Neural progenitor cell (in vitro differentiated cells): Measurements from ENCODE around the gene LTN1. TPM values are rescaled to one million over a fixed set of nuclear protein-coding genes. Genes with fewer than 3 reads are reported as not detected.

Source experiments
- DNase-seq: peaks from one replicate; pipeline ENCODE4 v3.0.0-alpha.2; 2016; ENCODE audit warnings: low spot score
- H2AFZ ChIP-seq: fragments of 200-600 bp; sonication (generic); replicated peaks from 2 replicates; pipeline ENCODE4 v1.6.1; 2016; ENCODE audit warnings: antibody characterized with exemption
- H3F3A ChIP-seq: fragments of 200-600 bp; sonication (generic); 2 replicates; pipeline ENCODE4 v1.6.1; 2016; ENCODE audit warnings: antibody characterized with exemption, low read depth
- H3K27ac ChIP-seq: fragments of 200-600 bp; sonication (generic); 2 replicates; pipeline ENCODE4 v1.5.1; 2016; ENCODE audit warnings: mild to moderate bottlenecking
- H3K27me3 ChIP-seq: fragments of 200-600 bp; sonication (generic); 2 replicates; pipeline ENCODE4 v1.6.1; 2016; ENCODE audit warnings: mild to moderate bottlenecking, moderate library complexity
- H3K36me3 ChIP-seq: fragments of 200-600 bp; sonication (generic); 2 replicates; pipeline ENCODE4 v1.5.1; 2016
- H3K4me1 ChIP-seq: fragments of 200-600 bp; sonication (generic); 2 replicates; pipeline ENCODE4 v1.6.1; 2016; ENCODE audit warnings: mixed run types
- H3K4me2 ChIP-seq: fragments of 200-600 bp; sonication (generic); 2 replicates; pipeline ENCODE4 v1.6.1; 2016
- H3K4me3 ChIP-seq: fragments of 200-600 bp; sonication (generic); 2 replicates; pipeline ENCODE4 v1.5.1; 2016
- H3K79me2 ChIP-seq: fragments of 200-600 bp; sonication (generic); 2 replicates; pipeline ENCODE4 v1.6.1; 2016; ENCODE audit warnings: low read depth
- H3K9ac ChIP-seq: fragments of 200-600 bp; sonication (generic); 2 replicates; pipeline ENCODE4 v1.6.1; 2016
- H3K9me3 ChIP-seq: fragments of 200-600 bp; sonication (generic); 2 replicates; pipeline ENCODE4 v1.5.1; 2016; ENCODE audit warnings: low read depth
- H4K20me1 ChIP-seq: fragments of 200-600 bp; sonication (generic); 2 replicates; pipeline ENCODE4 v1.6.1; 2016; ENCODE audit warnings: low read depth
- H3K27ac Mint-ChIP-seq: 3 replicates; pipeline ENCODE4 v1.8.0; 2021; ENCODE audit warnings: mixed read lengths
- H3K27me3 Mint-ChIP-seq: 2 replicates; pipeline ENCODE4 v1.8.0; 2022; ENCODE audit warnings: low read depth, mild to moderate bottlenecking, inconsistent platforms, moderate library complexity, mixed read lengths; ENCODE audit not compliant: insufficient read depth
- H3K36me3 Mint-ChIP-seq: 3 replicates; pipeline ENCODE4 v1.8.0; 2021; ENCODE audit warnings: mixed read lengths
- H3K4me1 Mint-ChIP-seq: 3 replicates; pipeline ENCODE4 v1.8.0; 2021; ENCODE audit warnings: mixed read lengths
- H3K4me3 Mint-ChIP-seq: 3 replicates; pipeline ENCODE4 v1.8.0; 2021; ENCODE audit warnings: mild to moderate bottlenecking, moderate library complexity, mixed read lengths
- H3K9me3 Mint-ChIP-seq: 3 replicates; pipeline ENCODE4 v1.8.0; 2020; ENCODE audit warnings: mixed read lengths
- CTCF ChIP-seq: fragments of 200-600 bp; sonication (generic); IDR thresholded peaks from 2 replicates; pipeline ENCODE4 v1.5.1; 2017; ENCODE audit warnings: antibody characterized with exemption, mild to moderate bottlenecking
- EZH2 ChIP-seq: fragments of 200-600 bp; sonication (generic); IDR thresholded peaks from 2 replicates; pipeline ENCODE4 v1.6.1; 2017; ENCODE audit warnings: antibody characterized with exemption, mild to moderate bottlenecking, moderate library complexity
- EZH2phosphoT487 ChIP-seq: fragments of 200-600 bp; sonication (generic); IDR thresholded peaks from 2 replicates; pipeline ENCODE4 v1.6.1; 2017; ENCODE audit warnings: antibody characterized with exemption
- total RNA-seq: library from RNA; depleted of rRNA; stranded (reverse); fragments of >200 nt; gene quantifications from 2 replicates; pipeline ENCODE4 v1.2.3, GENCODE V29; 2015; ENCODE audit warnings: low replicate concordance

LTN1 gene
- total RNA-seq, 1 donor from 2014 or later: 37.3 TPM

GRCh38 chr21:28906236-28906635, 86.4 kb downstream of the LTN1 start:
- Mint-ChIP-seq H3K4me1 (no peaks in the 10 kb centered on the region), H3K9me3 (no peaks in the 10 kb centered on the region), H3K27ac (no peak overlapping the region), H3K4me3 (no peak overlapping the region), H3K27me3 (no peaks in the 10 kb centered on the region), H3K36me3 (no peaks in the 10 kb centered on the region)
- H3F3A ChIP-seq: no peaks in the 10 kb centered on the region
- no peak overlapping the region for H2AFZ ChIP-seq
- TF ChIP-seq CTCF (no peak), EZH2 (no peak), EZH2phosphoT487 (no peak)
- no peak overlapping the region for H3K4me3 ChIP-seq
- no peaks in the 10 kb centered on the region for H3K79me2 ChIP-seq
- no peaks in the 10 kb centered on the region for H3K27me3 ChIP-seq
- H3K36me3 ChIP-seq: no peaks in the 10 kb centered on the region
- no peak for DNase-seq
- no peak overlapping the region for H3K4me2 ChIP-seq
- H3K27ac ChIP-seq: no peak overlapping the region
- no peaks in the 10 kb centered on the region for H3K9me3 ChIP-seq
- no peaks in the 10 kb centered on the region for H4K20me1 ChIP-seq
- no peaks in the 10 kb centered on the region for H3K4me1 ChIP-seq
- H3K9ac ChIP-seq: no peak overlapping the region

- TF ChIP-seq EZH2 (no peak), CTCF (no peak), EZH2phosphoT487 (no peak)
- H3K4me2 ChIP-seq: no peak overlapping the region
- H3K4me3 ChIP-seq: no peak overlapping the region
- Mint-ChIP-seq H3K27me3 (no peaks in the 10 kb centered on the region), H3K9me3 (no peaks in the 10 kb centered on the region), H3K4me3 (no peak overlapping the region), H3K4me1 (no peaks in the 10 kb centered on the region), H3K36me3 (no peaks in the 10 kb centered on the region), H3K27ac (no peak overlapping the region)
- H3K4me1 ChIP-seq: no peaks in the 10 kb centered on the region
- H3K9ac ChIP-seq: no peak overlapping the region
- no peak for DNase-seq
- no peaks in the 10 kb centered on the region for H3K9me3 ChIP-seq
- no peaks in the 10 kb centered on the region for H4K20me1 ChIP-seq
- H3K27me3 ChIP-seq: no peaks in the 10 kb centered on the region
- no peaks in the 10 kb centered on the region for H3K79me2 ChIP-seq
- H2AFZ ChIP-seq: no peak overlapping the region
- H3F3A ChIP-seq: no peaks in the 10 kb centered on the region
- no peak overlapping the region for H3K27ac ChIP-seq
- no peaks in the 10 kb centered on the region for H3K36me3 ChIP-seq
These were observed 87.7 kb downstream of the LTN1 start for GRCh38 chr21:28904961-28905435.

- DNase-seq: no peak
- TF ChIP-seq CTCF: no peak
- TF ChIP-seq EZH2phosphoT487: no peak
- no peak for TF ChIP-seq EZH2
- no peaks in the 10 kb centered on the region for H3K36me3 Mint-ChIP-seq
- H3K36me3 ChIP-seq: no peaks in the 10 kb centered on the region
- H4K20me1 ChIP-seq: no peaks in the 10 kb centered on the region
- no peaks in the 10 kb centered on the region for H3K79me2 ChIP-seq
- no peaks in the 10 kb centered on the region for H3K4me1 ChIP-seq
- no peak overlapping the region for H3K4me3 ChIP-seq
- H3K4me2 ChIP-seq: no peak overlapping the region
- H3F3A ChIP-seq: no peaks in the 10 kb centered on the region
- no peaks in the 10 kb centered on the region for H3K27me3 Mint-ChIP-seq
- no peaks in the 10 kb centered on the region for H3K9me3 Mint-ChIP-seq
- no peak overlapping the region for H3K27ac Mint-ChIP-seq
- no peak overlapping the region for H3K9ac ChIP-seq
- H3K9me3 ChIP-seq: no peaks in the 10 kb centered on the region
- H2AFZ ChIP-seq: no peak overlapping the region
- H3K27me3 ChIP-seq: no peaks in the 10 kb centered on the region
- H3K4me1 Mint-ChIP-seq: no peaks in the 10 kb centered on the region
- H3K27ac ChIP-seq: no peak overlapping the region
- no peak overlapping the region for H3K4me3 Mint-ChIP-seq
These were observed 89.2 kb downstream of the LTN1 start for GRCh38 chr21:28903448-28903847.
